IPS-11a (cell line): ENCODE results near the gene CNGA4.
"Not testable (repeated sequence)": the region's sequence is repeated elsewhere in the genome, so short reads cannot be mapped to it uniquely, and the experiment has no call there.

ENCODE experiments used
- H3K4me3 ChIP-seq: one replicate; pipeline ENCODE4 v1.5.1; 2013; ENCODE audit warnings: low read depth, low read length, control low read depth

Gene CNGA4

DNA sequence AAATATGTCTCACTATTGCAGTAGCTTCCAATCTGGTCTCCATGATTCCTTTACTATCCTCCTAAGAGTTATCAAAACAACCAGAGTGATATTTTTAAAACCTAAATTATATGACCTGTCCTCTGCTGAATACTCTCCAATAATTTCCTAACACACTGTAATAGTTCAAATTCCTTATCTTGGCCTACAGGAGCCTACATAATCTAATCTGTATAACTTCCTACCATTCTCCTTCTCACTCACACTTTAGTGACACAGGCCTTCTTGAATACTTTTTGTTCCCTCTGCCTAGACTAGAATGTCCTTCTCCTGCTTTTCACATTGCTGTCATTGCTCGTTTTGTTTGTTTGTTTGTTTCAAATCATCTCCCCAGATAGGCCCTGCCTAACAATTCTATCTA is 13.9 kb upstream of the CNGA4 start:
- H3K4me3 ChIP-seq: no peak overlapping the region

DNA sequence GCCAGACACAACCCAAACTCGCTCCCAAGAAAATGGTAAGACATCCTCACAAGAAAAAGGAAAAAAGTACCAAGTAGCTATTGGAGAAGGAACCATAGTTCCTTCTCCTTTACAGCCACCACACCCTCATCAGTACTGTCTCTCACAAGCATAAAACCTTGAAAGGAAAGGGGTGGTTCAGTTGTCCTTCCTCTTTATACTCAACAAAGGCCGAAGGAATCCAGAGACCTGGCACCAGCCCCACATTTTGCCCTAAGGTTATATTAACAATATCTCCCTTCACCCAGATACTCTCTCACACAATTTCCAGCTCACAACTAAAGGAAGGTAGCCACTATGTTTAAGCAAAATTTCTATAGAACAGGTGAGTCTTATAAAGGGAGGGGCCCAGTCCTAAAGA is 13.0 kb upstream of the CNGA4 start:
- no peak overlapping the region for H3K4me3 ChIP-seq

- H3K4me3 ChIP-seq: no peak overlapping the region
These were observed 10.4 kb upstream of the CNGA4 start for GRCh38 chr11:6228520-6228919.

DNA sequence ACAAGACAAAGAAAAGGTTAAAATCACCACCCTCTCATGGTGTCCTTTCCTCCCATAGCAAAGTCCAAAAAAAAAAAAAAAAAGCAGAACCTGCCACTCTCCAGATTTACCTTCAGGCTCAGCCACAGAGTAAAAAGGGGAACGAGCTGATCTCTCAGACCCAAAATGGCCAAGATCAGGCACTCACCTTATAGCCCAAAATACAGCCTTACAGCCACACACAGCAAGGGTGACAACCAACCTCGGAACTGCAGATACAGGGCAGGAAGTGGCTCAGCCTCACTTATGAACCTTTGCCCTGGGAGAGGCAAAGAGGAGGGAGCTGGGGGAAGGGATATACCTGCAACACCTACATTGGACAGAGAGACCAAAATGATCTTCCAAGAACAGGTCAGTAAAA is 9.0 kb upstream of the CNGA4 start:
- no peak overlapping the region for H3K4me3 ChIP-seq

GRCh38 chr11:6232899-6233298 is 6.0 kb upstream of the CNGA4 start:
- no peak overlapping the region for H3K4me3 ChIP-seq

DNA sequence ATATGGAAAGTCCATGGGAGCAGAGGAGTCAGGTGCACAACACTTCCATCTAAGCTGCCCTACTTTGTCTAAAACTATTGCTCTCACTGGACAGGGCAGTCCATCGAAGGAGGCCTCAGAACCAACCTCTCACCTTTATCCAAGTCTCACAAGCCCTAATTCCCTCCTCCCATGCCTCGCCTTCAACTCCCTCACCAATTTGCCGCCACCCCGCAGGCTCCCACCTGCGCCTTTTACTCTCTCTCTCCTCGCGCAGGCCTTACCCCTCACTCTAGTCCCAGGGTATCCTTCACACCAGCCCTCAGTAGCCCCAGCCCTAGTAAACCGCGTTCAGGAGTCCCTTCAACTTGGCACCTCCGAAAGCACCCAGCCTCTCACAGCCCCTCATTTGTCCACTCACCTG is 4.9 kb upstream of the CNGA4 start:
- H3K4me3 ChIP-seq: peak overlapping the region; percentile 97

- H3K4me3 ChIP-seq: peak within 1 kb of the TSS; percentile 97
These were observed 4.3 kb upstream of the CNGA4 start, which contains the start of gene FHIP1B for GRCh38 chr11:6234387-6235107. FHIP1B (minus strand) TSS chr11:6234636; CDS start chr11:6224516, 10,120 bp downstream.

DNA sequence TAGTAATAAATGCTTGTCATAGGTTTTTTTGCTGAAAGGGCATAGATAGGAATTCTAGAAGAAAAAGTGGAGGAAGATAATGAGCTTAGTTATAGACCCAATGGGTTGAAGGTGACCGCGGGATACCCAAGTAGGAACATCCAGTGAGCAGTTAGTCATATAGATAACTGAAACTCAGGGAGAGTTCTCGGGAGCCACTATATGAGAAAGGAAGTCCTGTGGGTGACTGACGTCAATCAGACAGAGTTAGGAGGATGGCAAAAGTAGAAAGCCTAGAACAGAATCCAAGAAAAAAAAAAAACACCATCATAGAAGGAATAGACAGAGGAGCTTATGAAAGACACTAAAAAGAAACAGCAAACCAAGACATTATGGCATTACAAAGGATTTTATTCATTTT is 1.6 kb upstream of the CNGA4 start:
- no peak overlapping the region for H3K4me3 ChIP-seq

- no peak overlapping the region for H3K4me3 ChIP-seq
These were observed 1.1 kb upstream of the CNGA4 start for GRCh38 chr11:6237761-6238302.

GRCh38 chr11:6240139-6240538 is 1.2 kb downstream of the CNGA4 start:
- no peak overlapping the region for H3K4me3 ChIP-seq

GRCh38 chr11:6240781-6241180 is 1.9 kb downstream of the CNGA4 start:
- no peak overlapping the region for H3K4me3 ChIP-seq

DNA sequence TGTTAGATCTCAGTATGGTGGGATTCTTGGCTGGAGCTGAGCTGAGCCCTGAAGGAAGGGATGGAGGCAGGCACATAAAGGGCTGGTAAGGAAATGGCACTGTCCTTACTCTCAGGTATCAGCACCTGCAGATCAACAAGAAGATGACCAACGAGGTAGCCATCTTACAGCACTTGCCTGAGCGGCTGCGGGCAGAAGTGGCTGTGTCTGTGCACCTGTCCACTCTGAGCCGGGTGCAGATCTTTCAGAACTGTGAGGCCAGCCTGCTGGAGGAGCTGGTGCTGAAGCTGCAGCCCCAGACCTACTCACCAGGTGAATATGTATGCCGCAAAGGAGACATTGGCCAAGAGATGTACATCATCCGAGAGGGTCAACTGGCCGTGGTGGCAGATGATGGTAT is 2.4 kb downstream of the CNGA4 start:
- no peak overlapping the region for H3K4me3 ChIP-seq

GRCh38 chr11:6245536-6245935 is 6.6 kb downstream of the CNGA4 start:
- H3K4me3 ChIP-seq: no peak overlapping the region

DNA sequence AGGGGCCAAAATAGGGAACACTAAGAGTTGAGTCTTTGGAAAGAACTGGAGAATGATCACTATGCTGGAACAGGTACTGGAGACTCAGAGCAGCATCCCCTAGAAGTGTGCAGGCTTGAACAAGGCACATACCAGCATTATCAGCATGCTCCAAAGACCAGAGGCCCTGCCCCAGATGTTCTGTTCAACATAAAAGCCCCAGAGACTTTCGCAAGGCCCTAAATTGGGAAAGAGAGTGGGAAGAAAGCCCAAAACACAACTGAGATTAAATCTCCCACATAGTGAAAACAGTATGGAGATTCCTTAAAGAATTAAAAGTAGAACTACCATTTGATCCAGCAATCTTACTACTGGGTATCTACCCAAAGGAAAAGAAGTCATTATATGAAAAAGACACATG is 9.4 kb downstream of the CNGA4 start:
- no peak overlapping the region for H3K4me3 ChIP-seq

DNA sequence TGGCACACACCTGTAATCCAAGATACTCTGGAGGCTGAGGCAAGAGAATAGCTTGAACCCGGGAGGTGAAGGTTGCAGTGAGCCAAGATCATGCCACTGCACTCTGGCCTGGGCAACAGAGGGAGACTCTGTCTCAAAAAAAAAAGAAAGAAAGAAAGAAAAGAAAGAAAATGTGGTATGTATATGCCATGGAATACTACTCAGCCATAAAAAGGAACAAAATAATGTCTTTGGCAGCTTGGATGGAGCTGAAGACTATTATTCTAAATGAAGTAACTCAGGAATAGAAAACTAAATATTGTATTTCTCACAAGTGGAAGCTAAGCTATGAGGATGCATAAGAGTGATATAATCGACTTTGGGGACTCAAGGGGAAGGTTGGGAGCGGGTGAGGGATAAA is 10.0 kb downstream of the CNGA4 start:
- not testable (repeated sequence) for H3K4me3 ChIP-seq

DNA sequence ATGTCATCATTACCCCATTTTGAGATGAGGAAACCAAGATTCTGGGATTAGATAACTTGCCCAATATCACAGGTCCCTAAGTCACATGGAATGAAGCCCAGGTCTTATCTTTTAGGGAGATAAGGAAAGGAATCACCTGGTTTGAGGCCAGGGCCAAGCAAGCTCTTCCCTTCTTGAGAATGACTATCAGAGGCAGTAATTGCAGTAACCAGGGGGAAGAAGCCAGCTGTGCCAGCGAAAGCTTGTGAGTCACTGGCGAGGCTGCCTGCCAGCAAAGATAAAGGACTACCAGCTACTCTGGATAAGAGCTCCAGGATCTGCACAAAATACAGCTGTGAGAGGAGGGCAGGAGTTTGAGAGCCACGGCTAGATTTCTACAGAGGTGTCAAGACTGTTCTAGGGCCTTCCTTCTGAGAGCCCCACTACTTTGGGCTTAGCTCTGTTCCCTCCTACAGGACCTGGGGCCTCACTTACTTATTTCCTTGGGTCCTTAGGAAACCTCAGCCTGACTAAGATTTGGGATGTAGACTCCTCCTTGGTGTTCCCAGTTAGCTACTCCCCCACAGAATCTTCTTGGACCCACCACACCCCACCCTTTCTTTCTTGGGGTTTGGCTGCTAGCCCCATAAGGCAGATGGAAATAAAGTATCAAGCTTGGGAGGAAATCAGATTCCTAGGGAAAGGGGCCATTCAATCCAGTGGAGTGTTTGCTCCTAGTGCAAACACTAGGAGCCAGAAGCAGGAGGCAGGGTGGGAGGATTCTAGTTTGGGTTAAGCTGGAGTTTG is 11.1 kb downstream of the CNGA4 start:
- H3K4me3 ChIP-seq: no peak overlapping the region

DNA sequence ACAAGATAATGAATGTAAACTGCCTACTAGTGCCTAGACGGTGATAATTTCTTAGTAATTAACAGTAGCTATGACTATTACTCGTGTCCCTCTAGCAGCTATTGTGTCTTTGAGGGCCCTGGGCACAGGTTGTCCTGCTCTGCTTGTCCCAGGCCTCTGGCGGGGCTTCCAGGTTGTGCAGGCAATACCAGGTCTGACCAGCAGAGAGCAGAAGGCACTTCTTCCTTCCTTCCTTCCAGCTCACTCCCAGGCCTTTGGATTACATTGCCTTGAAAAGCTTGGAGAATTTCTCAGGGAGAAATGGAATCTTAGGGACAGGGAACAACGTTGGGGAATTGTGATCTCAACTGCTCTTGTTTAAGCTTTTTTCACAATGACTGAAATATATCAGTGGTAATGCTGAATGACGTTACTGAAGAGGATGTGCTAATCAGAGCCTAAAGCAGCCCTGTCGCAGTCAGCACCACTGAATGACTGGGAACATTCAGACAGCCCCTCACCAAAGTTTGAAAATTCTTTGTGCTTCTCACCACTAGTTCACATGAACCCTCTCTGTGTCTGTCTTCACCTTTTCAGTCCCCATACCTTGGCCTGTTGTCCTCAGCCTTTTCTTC is 12.3 kb downstream of the CNGA4 start:
- no peak overlapping the region for H3K4me3 ChIP-seq

- H3K4me3 ChIP-seq: no peak overlapping the region
These were observed 13.1 kb downstream of the CNGA4 start for GRCh38 chr11:6251990-6252473.

GRCh38 chr11:6253197-6253596 is 14.3 kb downstream of the CNGA4 start:
- no peak overlapping the region for H3K4me3 ChIP-seq

GRCh38 chr11:6258141-6258540 is 19.3 kb downstream of the CNGA4 start:
- no peak overlapping the region for H3K4me3 ChIP-seq

DNA sequence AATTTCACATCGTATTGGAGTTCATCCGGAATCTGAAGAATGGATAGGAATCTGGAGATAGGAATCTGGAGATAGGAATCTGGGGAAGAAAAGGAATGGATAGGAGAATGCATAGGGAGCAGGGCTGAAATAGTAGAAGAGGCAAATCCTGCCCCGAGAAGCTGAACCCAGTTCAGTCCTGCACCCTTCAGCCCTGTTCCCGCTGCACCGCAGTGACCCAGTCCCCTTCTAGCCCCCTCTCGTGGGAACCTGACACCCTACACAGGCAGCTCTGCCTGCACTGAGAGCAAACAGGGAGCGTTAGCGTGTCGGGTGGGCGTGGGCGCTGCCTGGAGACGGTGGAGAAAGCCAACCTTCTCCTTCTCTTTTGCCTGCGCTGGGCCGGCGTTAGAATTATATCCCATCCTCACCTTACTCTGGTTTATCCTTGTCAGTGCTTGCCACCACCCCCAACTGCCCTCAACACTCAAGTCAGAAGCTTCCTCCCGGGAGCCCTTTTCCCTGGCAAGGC is 19.7 kb downstream of the CNGA4 start:
- no peak overlapping the region for H3K4me3 ChIP-seq
